Natural killer cell (primary cell): ENCODE measurements around the gene ATXN2. TPM values are rescaled to one million over a fixed set of nuclear protein-coding genes. Genes with fewer than 3 reads are reported as not detected.
A peak's percentile ranks its signal among the peaks of the same experiment; 100 is the strongest.

ENCODE experiments used
- ATAC-seq, 3 donors: fragments of 150-1000 bp in 2 of 3; fragments of 200-7000 bp in 1 of 3; cut with Tn5 transposase; 1 replicate in 1 of 3; 2 replicates in 2 of 3; pipeline ENCODE4 v1.10.0; 2021; ENCODE audit warnings: mild to moderate bottlenecking in 2 of 3, moderate library complexity in 2 of 3
- DNase-seq, 2 donors: peaks; one replicate each; pipeline versions ENCODE4 v3.0.0 to v3.0.0-alpha.2; 2013 to 2021; ENCODE audit warnings: mixed read lengths in 1 of 2
- H3K27ac ChIP-seq: one replicate; pipeline ENCODE4 v1.5.1; 2013; ENCODE audit warnings: mild to moderate bottlenecking, low read length
- H3K27me3 ChIP-seq: one replicate; pipeline ENCODE4 v1.6.1; 2013; ENCODE audit warnings: low read length; ENCODE audit not compliant: control insufficient read depth, insufficient read depth
- H3K36me3 ChIP-seq: one replicate; pipeline ENCODE4 v1.6.1; 2013; ENCODE audit warnings: low read length; ENCODE audit not compliant: control insufficient read depth, insufficient read depth
- H3K4me1 ChIP-seq: one replicate; pipeline ENCODE4 v1.6.1; 2013; ENCODE audit warnings: low read length; ENCODE audit not compliant: control insufficient read depth, insufficient read depth
- H3K4me3 ChIP-seq: one replicate; pipeline ENCODE4 v1.5.1; 2013; ENCODE audit warnings: low read length
- H3K9me3 ChIP-seq: one replicate; pipeline ENCODE4 v1.6.1; 2013; ENCODE audit warnings: low read length; ENCODE audit not compliant: control insufficient read depth, insufficient read depth
- H3K27ac Mint-ChIP-seq, 2 donors: one replicate each; pipeline ENCODE4 v1.8.0; 2022; ENCODE audit warnings: mild to moderate bottlenecking in 2 of 2, mixed read lengths in 2 of 2, moderate library complexity in 1 of 2
- H3K27me3 Mint-ChIP-seq, 2 donors: one replicate each; pipeline ENCODE4 v1.8.0; 2022; ENCODE audit warnings: low read depth in 2 of 2, mixed read lengths in 2 of 2
- H3K36me3 Mint-ChIP-seq: one replicate; pipeline ENCODE4 v1.8.0; 2022; ENCODE audit warnings: mixed read lengths
- H3K4me1 Mint-ChIP-seq, 2 donors: one replicate each; pipeline ENCODE4 v1.8.0; 2022; ENCODE audit warnings: mixed read lengths in 2 of 2
- H3K4me3 Mint-ChIP-seq: one replicate; pipeline ENCODE4 v1.8.0; 2022; ENCODE audit warnings: mild to moderate bottlenecking, moderate library complexity, mixed read lengths
- H3K9me3 Mint-ChIP-seq, 2 donors: one replicate each; pipeline ENCODE4 v1.8.0; 2022; ENCODE audit warnings: mixed read lengths in 2 of 2
- WGBS: methylation state at CpG from one replicate; pipeline ENCODE4 v1.1.7; 2013; ENCODE audit warnings: missing lambda C conversion rate; ENCODE audit not compliant: insufficient coverage; 5-methylcytosine and 5-hydroxymethylcytosine counted together
- intact Hi-C: fragments of 100-400 bp; cut with micrococcal nuclease; formaldehyde crosslinking; loops from one replicate; pipeline ENCODE4 v1.14.2; 2022
- total RNA-seq, 4 donors: library from RNA; stranded (reverse); fragments of 120-200 nt in 1 of 4; gene quantifications; one replicate each; pipeline versions ENCODE4 v1.2.3 to v1.2.4, GENCODE V29; 2013 to 2022
- TF ChIP-seq, protein P1 (sequence below): fragments of 200-600 bp; IDR thresholded peaks from one replicate; pipeline ENCODE4 v1.8.0; 2022; ENCODE audit warnings: antibody characterized with exemption

ATXN2 gene
- total RNA-seq, 3 donors from 2014 or later (not counting 1 experiment from before 2014, with no cell fraction given) = 44.9 to 56.5 (median 51.5) TPM

DNA sequence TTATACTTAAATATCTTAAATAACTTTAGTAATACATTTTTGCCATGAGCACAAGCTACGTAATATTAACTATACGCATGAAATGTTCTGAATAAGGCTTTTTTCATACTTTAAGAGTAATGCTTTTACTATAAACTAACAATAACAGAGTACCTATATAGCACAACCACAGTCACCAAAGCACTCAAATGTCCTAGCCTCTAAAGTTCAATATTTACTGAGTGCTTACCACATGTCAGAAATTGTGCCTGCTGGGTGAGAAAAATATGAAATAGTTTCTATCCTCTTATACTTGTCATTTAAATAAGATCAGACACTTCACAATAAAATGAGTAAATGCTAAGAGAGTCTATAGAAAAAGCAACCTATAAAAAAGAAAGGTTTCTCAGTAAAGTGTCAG, 110.3 kb downstream of the ATXN2 start:
- WGBS = 100% methylated on average over 1 of the region's 2 CpGs
- H3K9me3 ChIP-seq = no peaks in the 10 kb centered on the region
- no peak for DNase-seq
- no peak for ATAC-seq
- H3K36me3 ChIP-seq = peaks cover 51% of the 10 kb centered on the region
- Mint-ChIP-seq H3K27ac (no peak overlapping the region), H3K27me3 (no peaks in the 10 kb centered on the region), H3K4me1 (no peaks in the 10 kb centered on the region), H3K9me3 (no peaks in the 10 kb centered on the region), H3K36me3 (peaks cover 33% of the 10 kb centered on the region), H3K4me3 (no peak overlapping the region)
- TF ChIP-seq, protein P1, sequence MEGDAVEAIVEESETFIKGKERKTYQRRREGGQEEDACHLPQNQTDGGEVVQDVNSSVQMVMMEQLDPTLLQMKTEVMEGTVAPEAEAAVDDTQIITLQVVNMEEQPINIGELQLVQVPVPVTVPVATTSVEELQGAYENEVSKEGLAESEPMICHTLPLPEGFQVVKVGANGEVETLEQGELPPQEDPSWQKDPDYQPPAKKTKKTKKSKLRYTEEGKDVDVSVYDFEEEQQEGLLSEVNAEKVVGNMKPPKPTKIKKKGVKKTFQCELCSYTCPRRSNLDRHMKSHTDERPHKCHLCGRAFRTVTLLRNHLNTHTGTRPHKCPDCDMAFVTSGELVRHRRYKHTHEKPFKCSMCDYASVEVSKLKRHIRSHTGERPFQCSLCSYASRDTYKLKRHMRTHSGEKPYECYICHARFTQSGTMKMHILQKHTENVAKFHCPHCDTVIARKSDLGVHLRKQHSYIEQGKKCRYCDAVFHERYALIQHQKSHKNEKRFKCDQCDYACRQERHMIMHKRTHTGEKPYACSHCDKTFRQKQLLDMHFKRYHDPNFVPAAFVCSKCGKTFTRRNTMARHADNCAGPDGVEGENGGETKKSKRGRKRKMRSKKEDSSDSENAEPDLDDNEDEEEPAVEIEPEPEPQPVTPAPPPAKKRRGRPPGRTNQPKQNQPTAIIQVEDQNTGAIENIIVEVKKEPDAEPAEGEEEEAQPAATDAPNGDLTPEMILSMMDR = no peak
- H3K27ac ChIP-seq = no peak overlapping the region
- intact Hi-C loops = no loop called here
- H3K4me3 ChIP-seq = no peak overlapping the region
- H3K27me3 ChIP-seq = no peaks in the 10 kb centered on the region
- no peaks in the 10 kb centered on the region for H3K4me1 ChIP-seq

DNA sequence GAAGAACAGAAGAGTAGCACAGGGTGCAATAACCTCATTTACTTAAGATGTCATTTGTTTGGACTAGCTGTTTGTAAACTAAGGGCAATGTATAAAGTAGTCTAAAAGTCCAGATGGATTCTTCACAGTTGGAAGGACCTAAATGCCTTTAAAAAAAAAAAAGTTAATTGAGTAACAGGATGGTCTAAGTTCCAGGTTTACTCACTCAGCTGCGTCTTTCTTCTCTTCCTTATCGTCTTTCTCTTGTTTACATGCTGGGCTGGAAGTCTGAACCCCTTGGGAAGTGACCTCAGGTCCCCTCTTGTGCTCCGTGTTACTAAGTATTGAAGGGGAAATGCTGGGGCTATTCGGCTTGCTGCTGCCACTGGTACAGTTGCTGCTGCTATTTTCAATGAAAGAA, 110.8 kb downstream of the ATXN2 start:
- H3K9me3 Mint-ChIP-seq = no peaks in the 10 kb centered on the region
- peaks cover 33% of the 10 kb centered on the region for H3K36me3 Mint-ChIP-seq
- ATAC-seq (no peak), DNase-seq (no peak)
- Histone ChIP-seq H3K27ac (no peak overlapping the region), H3K36me3 (peaks cover 56% of the 10 kb centered on the region), H3K27me3 (no peaks in the 10 kb centered on the region), H3K9me3 (no peaks in the 10 kb centered on the region), H3K4me3 (no peak overlapping the region), H3K4me1 (no peaks in the 10 kb centered on the region)
- no peak overlapping the region for H3K27ac Mint-ChIP-seq
- no peak overlapping the region for H3K4me3 Mint-ChIP-seq
- WGBS = 80% methylated on average over 2 of the region's 4 CpGs
- no peaks in the 10 kb centered on the region for H3K27me3 Mint-ChIP-seq
- intact Hi-C loops = no loop called here
- no peaks in the 10 kb centered on the region for H3K4me1 Mint-ChIP-seq
- TF ChIP-seq, protein P1 = no peak

DNA sequence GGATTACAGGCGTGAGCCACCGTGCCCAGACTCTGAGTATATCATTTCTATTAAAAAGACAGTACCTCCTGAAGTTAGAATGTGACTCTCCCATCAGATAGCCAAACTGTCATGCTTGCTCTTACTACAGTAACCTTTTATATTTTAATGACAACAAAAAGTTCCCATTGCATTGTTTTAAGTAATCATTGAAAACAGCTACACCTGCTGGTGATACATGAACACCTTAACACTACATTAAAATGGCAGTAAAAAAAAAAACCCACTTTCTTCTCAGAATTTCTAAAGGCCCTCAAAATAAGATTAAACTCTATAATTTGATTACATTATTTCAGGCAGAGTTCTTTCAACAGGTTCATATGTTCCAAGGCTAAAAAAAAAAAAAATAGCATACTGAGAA, 116.7 kb downstream of the ATXN2 start:
- no peaks in the 10 kb centered on the region for H3K9me3 Mint-ChIP-seq
- WGBS = 96% methylated on average over 2 of the region's 2 CpGs
- TF ChIP-seq, protein P1 = no peak
- no peak overlapping the region for H3K4me3 ChIP-seq
- no peaks in the 10 kb centered on the region for H3K9me3 ChIP-seq
- no peaks in the 10 kb centered on the region for H3K27me3 Mint-ChIP-seq
- H3K36me3 ChIP-seq = peaks cover 42% of the 10 kb centered on the region
- H3K4me1 ChIP-seq = no peaks in the 10 kb centered on the region
- intact Hi-C loops = no loop called here
- peak in 1 of 2 donors; percentile 31 for DNase-seq
- no peak overlapping the region for H3K27ac ChIP-seq
- H3K36me3 Mint-ChIP-seq = peaks cover 18% of the 10 kb centered on the region
- H3K4me3 Mint-ChIP-seq = no peak overlapping the region
- peak overlapping the region in 1 of 2 donors; percentile 18 for H3K27ac Mint-ChIP-seq
- H3K27me3 ChIP-seq = no peaks in the 10 kb centered on the region
- no peak for ATAC-seq
- H3K4me1 Mint-ChIP-seq = no peaks in the 10 kb centered on the region

DNA sequence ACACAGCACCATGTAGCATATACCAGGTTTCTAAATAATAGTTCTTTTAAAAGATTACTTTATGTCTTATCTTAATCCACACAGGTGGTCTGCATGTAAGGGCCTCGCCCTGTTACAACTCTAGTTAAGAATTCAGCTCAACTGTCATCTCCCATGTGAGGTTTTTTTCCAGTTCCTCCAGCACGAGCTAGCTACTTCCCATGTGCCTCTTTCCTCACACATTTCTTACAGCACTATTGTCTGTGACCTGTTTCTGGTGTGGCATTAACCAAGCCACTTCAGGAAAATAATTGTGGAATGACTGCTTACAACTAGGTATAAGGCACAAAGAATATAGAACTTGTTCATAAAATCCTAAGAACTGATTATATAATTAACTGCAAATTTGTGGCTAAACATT, 127.9 kb downstream of the ATXN2 start:
- no peak for DNase-seq
- Histone ChIP-seq H3K9me3 (no peaks in the 10 kb centered on the region), H3K36me3 (peaks cover 43% of the 10 kb centered on the region), H3K4me3 (no peak overlapping the region), H3K27me3 (no peaks in the 10 kb centered on the region), H3K27ac (no peak overlapping the region), H3K4me1 (no peaks in the 10 kb centered on the region)
- intact Hi-C loops = no loop called here
- Mint-ChIP-seq H3K4me1 (no peaks in the 10 kb centered on the region), H3K27ac (no peak overlapping the region), H3K9me3 (no peaks in the 10 kb centered on the region), H3K36me3 (peaks cover 10% of the 10 kb centered on the region), H3K4me3 (no peak overlapping the region), H3K27me3 (no peaks in the 10 kb centered on the region)
- no peak for ATAC-seq
- 89% methylated on average over 2 of the region's 2 CpGs for WGBS
- TF ChIP-seq, protein P1 = no peak
